ENCODE data around the gene KCTD5.

Gene KCTD5

GRCh38 chr16:2706611-2707311 lies 24.4 kb downstream of the KCTD5 start:
- no peak for DNase-seq (ENCODE audit: extremely low spot score, insufficient read length, low read depth)
- FAIRE-seq: no peak

DNA sequence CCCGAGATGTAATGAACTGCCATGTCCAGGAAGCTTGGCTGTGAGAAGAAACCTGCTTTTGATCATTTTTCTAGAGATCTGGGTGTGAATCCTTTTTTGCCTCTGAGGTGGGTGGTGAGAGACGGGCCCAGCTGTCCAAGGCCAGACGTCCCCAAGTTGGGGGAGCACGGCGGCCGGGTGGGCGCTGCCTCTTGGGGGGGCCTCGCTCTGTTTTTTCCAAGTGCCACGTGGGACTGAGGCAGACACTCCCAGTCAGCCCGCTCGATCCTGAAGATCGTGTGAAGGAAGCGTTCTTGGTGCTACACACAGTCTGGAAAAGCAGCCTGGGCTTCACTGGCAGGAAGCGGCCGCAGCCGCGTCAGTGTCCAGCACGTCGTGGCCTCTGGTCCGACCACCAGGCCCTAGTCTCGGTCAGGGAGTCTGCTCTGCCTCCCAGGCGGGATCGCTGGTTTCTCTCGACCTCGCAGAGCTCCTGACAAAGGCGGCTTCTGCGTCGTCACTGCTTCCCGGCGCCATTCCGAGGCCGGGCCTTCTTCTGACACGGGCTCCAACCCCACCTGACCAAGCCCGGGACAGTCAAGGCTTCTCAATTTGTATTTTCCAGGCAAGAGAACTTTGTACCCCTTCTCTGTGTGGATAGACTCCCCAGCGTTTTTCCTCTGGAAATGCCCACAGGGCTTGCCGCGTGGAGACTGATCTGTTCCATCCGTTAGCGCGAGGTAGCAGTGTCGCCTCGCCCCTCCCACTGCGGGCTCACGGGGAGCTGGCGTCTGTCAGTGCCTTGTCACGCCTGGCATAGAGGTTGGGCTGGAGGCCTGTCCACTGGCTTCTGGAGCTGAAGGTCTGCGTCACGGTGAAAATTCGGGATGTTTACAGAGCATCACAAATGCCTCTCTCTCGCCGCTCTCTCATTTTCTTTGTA lies 25.3 kb downstream of the KCTD5 start:
- FAIRE-seq: no peak
- DNase-seq (ENCODE audit: extremely low spot score, insufficient read length, low read depth): no peak

- FAIRE-seq (no peak), DNase-seq (ENCODE audit: extremely low spot score, insufficient read length, low read depth) (no peak)
Measured at GRCh38 chr16:2708290-2708639, 25.9 kb downstream of the KCTD5 start.

GRCh38 chr16:2708955-2709587 lies 26.7 kb downstream of the KCTD5 start:
- no peak for FAIRE-seq
- DNase-seq (ENCODE audit: extremely low spot score, insufficient read length, low read depth): no peak

DNA sequence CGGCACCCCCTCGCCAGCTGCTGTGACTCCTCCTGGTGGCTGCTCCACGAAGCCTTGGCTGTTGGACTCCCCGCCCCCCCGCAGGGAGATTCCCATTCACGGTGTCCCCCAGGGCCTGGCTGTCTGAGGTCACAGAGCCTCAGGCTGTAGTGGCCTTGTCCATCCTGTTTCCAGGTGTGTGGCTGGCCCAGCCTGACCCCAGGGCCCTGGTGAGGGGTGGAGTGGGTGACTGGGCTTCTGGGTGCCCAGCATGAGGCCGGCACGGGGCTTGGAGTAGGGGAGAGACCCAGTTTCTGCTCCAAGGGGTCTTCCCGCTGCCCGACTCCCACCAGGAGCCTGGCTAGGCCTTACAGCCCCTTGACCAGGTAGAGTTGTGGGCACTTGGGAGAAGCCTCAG lies 27.3 kb downstream of the KCTD5 start:
- DNase-seq (ENCODE audit: extremely low spot score, insufficient read length, low read depth) (no peak), FAIRE-seq (no peak)

- no peak for DNase-seq (ENCODE audit: extremely low spot score, insufficient read length, low read depth)
- FAIRE-seq: no peak
Measured at GRCh38 chr16:2710021-2710710, 27.8 kb downstream of the KCTD5 start.

DNA sequence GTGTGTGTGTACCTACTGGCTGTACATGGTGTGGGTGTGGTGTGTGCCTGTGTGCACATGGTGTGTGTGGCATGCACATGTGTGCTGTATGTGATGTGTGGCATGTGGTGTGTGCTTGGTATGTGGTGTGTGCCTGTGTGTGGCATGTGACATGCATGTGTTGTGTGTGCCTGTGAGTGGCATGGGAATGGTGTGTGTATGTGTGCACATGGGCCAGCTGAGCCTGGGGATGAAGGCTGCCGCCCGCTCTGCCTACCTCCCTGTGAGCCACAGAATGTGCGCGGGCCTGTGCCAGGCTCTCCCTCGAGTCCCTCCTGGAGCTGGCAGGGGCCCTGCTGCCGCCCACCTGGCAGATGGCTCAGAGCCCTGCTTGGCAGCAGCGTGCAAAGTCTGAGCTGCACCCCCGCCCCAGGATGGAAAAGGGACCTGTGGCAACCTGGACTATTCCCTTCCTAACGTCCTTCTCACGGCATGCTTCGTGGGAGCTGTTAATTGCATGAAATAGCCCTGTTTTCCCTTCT lies 28.4 kb downstream of the KCTD5 start:
- no peak for FAIRE-seq

DNA sequence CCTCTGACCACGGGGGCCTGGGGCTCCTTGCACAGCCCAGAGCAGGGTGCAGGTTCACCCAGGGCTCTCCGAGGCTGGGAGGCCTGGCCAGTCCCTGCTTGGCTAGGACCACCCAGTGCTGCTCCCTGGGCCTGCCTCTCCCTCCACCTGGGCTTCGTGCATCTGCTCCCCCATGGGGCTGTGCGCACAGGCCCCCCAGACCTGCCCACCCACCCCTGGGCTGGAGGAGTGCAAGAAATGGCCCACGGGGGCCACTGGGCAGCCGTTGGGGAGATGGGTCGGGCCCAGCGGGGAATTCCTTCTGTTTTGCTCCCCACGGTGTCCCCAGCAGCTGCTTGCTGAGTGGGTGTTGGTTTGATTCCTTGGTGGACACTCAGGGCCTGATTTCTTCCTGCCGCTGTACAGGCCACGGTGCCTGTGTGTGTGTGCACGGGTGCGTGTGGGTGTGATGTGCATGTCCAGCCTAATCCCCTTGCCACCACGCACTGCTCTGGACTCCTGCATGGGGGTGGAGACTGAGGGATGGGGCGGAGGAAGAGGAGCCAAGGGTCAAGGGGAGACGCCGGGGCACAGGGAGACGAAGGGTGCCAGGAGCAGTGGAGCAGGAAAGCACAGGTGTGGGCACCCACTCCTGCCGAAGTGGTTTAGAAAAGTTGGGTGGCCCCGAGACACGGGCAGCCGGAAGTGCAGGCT lies 29.2 kb downstream of the KCTD5 start:
- no peak for FAIRE-seq
- DNase-seq (ENCODE audit: extremely low spot score, insufficient read length, low read depth): no peak

More for the DNA sequence above, 28.4 kb downstream of the KCTD5 start:
- DNase-seq (ENCODE audit: extremely low spot score, insufficient read length, low read depth): no peak

- no peak for DNase-seq (ENCODE audit: extremely low spot score, insufficient read length, low read depth)
- FAIRE-seq: no peak
Measured at GRCh38 chr16:2712063-2712441, 29.7 kb downstream of the KCTD5 start.

- DNase-seq (ENCODE audit: extremely low spot score, insufficient read length, low read depth) (no peak), FAIRE-seq (no peak)
Measured at GRCh38 chr16:2712546-2712945, 30.2 kb downstream of the KCTD5 start.

GRCh38 chr16:2713523-2713922 lies 31.2 kb downstream of the KCTD5 start:
- FAIRE-seq: no peak
- DNase-seq (ENCODE audit: extremely low spot score, insufficient read length, low read depth): no peak

DNA sequence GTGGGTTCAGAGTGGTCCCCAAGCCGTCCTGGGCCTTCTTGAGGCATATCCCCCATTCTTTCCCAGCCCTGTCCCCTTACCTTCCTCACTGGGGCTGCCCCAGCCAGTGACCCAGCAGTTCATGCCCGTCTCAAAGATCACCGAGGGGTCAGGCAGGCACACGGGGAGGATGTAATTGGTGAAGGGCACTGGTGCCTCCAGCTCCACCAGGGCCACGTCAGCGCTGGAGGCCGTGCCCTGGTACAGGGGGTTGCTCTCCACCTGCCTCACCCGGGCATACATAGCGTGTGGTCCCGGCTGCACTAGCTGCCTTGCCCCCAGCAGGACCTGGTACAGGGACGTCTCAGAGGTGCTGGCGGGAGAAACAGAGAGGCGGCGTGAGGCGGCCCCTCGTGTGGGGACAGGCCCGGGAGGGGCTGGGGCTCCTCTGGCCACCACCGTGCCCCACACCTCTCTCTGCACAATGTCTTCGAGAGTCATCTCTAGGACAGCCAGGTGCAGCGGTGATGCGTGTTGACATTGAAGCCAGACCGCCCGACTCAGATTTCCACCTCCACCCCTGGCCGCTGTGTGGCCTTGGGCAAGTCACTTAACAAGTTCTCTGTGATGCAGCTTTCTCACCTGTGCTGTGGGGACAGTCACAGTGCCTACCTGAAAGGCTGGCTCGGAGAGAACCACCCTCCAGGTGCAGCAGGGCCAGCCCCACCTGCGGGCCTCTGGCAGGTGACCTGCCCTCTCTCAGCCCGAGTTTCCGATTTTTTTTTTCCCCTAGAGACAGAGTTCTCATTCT lies 31.9 kb downstream of the KCTD5 start:
- FAIRE-seq (no peak), DNase-seq (ENCODE audit: extremely low spot score, insufficient read length, low read depth) (no peak)

GRCh38 chr16:2715064-2715463 lies 32.7 kb downstream of the KCTD5 start:
- FAIRE-seq: no peak
- DNase-seq (ENCODE audit: extremely low spot score, insufficient read length, low read depth): no peak

DNA sequence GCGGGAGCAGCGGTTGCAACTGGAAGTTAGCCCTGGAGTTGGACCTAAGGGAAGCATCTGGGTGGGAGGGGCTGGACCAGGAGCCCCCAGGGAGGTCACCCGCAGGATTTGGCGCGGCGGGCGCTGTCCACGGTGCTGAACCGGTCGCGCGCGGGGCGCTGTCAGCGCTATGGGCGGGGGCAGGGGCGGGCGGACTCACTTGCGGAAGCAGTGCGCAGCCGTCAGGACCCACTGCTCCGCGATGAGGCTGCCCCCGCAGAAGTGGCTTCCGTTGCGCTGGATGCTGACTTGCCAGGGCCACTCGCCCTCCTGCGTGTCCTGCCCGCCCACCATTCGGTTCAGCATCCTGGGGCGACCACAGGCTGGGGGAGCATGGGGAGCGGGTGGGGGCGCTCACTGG lies 33.2 kb downstream of the KCTD5 start:
- no peak for FAIRE-seq
- DNase-seq (ENCODE audit: extremely low spot score, insufficient read length, low read depth): peak; percentile 48

- no peak for FAIRE-seq
- no peak for DNase-seq (ENCODE audit: extremely low spot score, insufficient read length, low read depth)
Measured at GRCh38 chr16:2715966-2716885, 33.9 kb downstream of the KCTD5 start.

DNA sequence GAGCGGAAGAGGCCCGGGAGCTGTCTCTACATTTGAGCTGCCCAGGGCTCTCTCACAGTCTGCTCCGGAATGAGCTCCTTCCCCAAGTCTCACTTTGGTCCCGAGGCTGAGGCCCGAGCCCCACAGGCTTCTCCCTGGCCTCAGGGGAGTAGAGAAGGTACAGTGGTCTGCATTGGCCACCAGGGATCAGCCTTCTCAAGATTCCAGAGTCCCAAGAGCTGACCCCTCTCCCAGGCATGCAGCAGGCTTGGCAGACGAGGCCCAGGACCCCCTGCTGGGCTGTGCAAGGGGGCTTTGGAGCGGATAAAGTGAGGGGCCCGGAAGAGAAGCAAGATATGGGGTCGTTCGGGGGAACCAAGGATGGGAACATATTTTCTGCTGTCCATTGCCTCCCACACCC lies 34.6 kb downstream of the KCTD5 start:
- no peak for DNase-seq (ENCODE audit: extremely low spot score, insufficient read length, low read depth)
- FAIRE-seq: no peak

DNA sequence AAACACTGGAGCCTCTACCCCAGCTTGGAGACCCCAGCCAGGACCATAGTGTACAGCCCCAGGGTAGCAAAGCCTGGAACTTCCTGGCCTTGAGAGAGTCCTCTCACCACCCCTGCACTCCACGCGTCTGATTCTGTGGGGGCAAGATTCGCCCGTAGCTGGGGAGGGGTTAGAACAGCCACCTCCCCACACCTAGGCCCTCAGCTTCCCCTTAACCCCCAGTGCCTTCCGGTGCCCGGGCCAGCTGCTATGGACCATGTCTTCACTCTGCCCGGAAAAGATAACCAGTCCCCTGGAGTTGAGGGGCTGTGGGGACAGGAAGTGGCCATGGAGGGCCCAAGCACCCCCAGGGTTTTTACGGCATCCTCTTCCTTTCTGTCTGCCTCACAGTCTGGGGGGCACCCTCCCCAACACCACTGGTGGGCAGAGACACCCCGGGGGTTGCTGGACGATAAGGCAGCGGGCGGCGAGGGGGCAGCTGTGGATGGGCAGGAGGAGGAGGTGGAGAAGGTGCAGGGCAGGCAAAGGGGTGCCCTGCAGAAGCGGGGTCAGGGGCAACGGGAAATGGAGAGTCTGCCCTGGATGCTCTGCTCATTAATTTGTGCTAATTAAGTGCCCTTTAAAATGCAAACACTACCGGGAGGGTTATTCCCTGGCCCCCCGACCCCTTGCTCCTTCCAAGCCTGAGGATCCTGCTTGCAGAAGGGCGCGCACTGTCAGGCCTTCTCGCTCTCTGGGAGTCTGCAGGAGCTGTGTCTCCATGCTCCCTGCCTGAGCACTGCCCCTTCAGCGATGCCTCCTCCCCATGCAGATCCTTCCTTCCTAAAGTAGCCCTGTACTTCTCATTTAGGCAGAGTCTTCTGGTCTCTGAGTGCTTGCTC lies 35.3 kb downstream of the KCTD5 start:
- FAIRE-seq (no peak), DNase-seq (ENCODE audit: extremely low spot score, insufficient read length, low read depth) (no peak)
